HepG2 (cell line): ENCODE results near the gene CARMIL1. TPM values are rescaled to one million over a fixed set of nuclear protein-coding genes. Genes with fewer than 3 reads are reported as not detected.

Source experiments
- EED ChIP-seq: sonication (generic); formaldehyde crosslinking; IDR thresholded peaks from 2 replicates; pipeline ENCODE4 v1.5.0; 2020; ENCODE audit warnings: mild to moderate bottlenecking, missing genetic modification reagents
- ELF4 ChIP-seq: sonication (generic); formaldehyde crosslinking; IDR thresholded peaks from 2 replicates; pipeline ENCODE4 v1.5.0; 2020; ENCODE audit warnings: missing genetic modification reagents, mild to moderate bottlenecking, moderate library complexity, borderline replicate concordance
- FOXC1 ChIP-seq: sonication (generic); formaldehyde crosslinking; IDR thresholded peaks from 2 replicates; pipeline ENCODE4 v1.8.0; 2022; ENCODE audit warnings: mild to moderate bottlenecking, missing genetic modification reagents, borderline replicate concordance
- GTF2F1 ChIP-seq: fragments of 150-350 bp; IDR thresholded peaks from 2 replicates; pipeline ENCODE4 v1.6.1; 2014; ENCODE audit warnings: low read length
- HHEX ChIP-seq: IDR thresholded peaks from 2 replicates; pipeline ENCODE4 v1.6.1; 2016; ENCODE audit warnings: control low read depth
- KDM4B ChIP-seq: sonication (generic); formaldehyde crosslinking; IDR thresholded peaks from 2 replicates; pipeline ENCODE4 v1.4.0; 2020; ENCODE audit warnings: missing genetic modification reagents
- MBD4 ChIP-seq: IDR thresholded peaks from 2 replicates; pipeline ENCODE4 v1.6.1; 2012; ENCODE audit warnings: low read length, inconsistent platforms, borderline replicate concordance
- MIXL1 ChIP-seq: IDR thresholded peaks from 2 replicates; pipeline ENCODE4 v1.6.1; 2016
- NFYC ChIP-seq: IDR thresholded peaks from 2 replicates; pipeline ENCODE4 v1.6.1; 2016; ENCODE audit warnings: missing genetic modification reagents, missing compliant biosample characterization
- SMYD3 ChIP-seq: sonication (generic); formaldehyde crosslinking; IDR thresholded peaks from 2 replicates; pipeline ENCODE4 v1.8.1; 2023; ENCODE audit warnings: mild to moderate bottlenecking, missing genetic modification reagents
- SNAI1 ChIP-seq: sonication (generic); formaldehyde crosslinking; IDR thresholded peaks from 2 replicates; pipeline ENCODE4 v1.5.0; 2020; ENCODE audit warnings: mild to moderate bottlenecking, missing genetic modification reagents, borderline replicate concordance
- SP2 ChIP-seq: sonication (generic); formaldehyde crosslinking; IDR thresholded peaks from 2 replicates; pipeline ENCODE4 v1.5.1; 2020; ENCODE audit warnings: mild to moderate bottlenecking, missing genetic modification reagents
- ZNF225 ChIP-seq: sonication (generic); formaldehyde crosslinking; IDR thresholded peaks from 2 replicates; pipeline ENCODE4 v1.4.0; 2020; ENCODE audit warnings: mild to moderate bottlenecking, missing genetic modification reagents
- polyA plus RNA-seq, 8 experiments: library from polyadenylated mRNA; depleted of rRNA in 3 of 8; stranded (reverse) in 7 of 8; unstranded in 1 of 8; fragments of >200 nt; fragmentation: Illumina TruSeq in 4 of 8; extraction: Trizol in 4 of 8; gene quantifications; 2 replicates each; pipeline versions ENCODE4 v1.2.1 to v1.2.3, GENCODE V29; 2011 to 2016; ENCODE audit warnings: low read depth in 4 of 8, missing spikeins in 1 of 8, mixed read lengths in 1 of 8; ENCODE audit not compliant: insufficient read depth in 1 of 8
- total RNA-seq, 5 experiments: library from RNA; depleted of rRNA; stranded (reverse); fragments of >200 nt; fragmentation: Illumina TruSeq; extraction: Trizol; gene quantifications; 2 replicates each; pipeline ENCODE4 v1.2.3, GENCODE V29; 2016; ENCODE audit warnings: low read depth in 1 of 5
- TF ChIP-seq, protein P1 (sequence below), 2 experiments: sonication (generic) in 1 of 2; formaldehyde crosslinking in 1 of 2; IDR thresholded peaks; 2 replicates each; pipeline versions ENCODE4 v1.6.1 to v1.9.0; 2014 to 2022; ENCODE audit warnings: antibody characterized with exemption in 1 of 2, borderline replicate concordance in 1 of 2, inconsistent platforms in 1 of 2, low read depth in 1 of 2, missing genetic modification reagents in 1 of 2
- TF ChIP-seq, protein P2 (sequence below): sonication (generic); formaldehyde crosslinking; IDR thresholded peaks from 2 replicates; pipeline ENCODE4 v1.5.1; 2020; ENCODE audit warnings: missing genetic modification reagents, mild to moderate bottlenecking, borderline replicate concordance
- TF ChIP-seq, protein P3 (sequence below): sonication (generic); formaldehyde crosslinking; IDR thresholded peaks from 2 replicates; pipeline ENCODE4 v1.4.0; 2020; ENCODE audit warnings: mild to moderate bottlenecking, missing genetic modification reagents
- TF ChIP-seq, protein P4 (sequence below): sonication (generic); formaldehyde crosslinking; IDR thresholded peaks from 2 replicates; pipeline ENCODE4 v1.4.0; 2020; ENCODE audit warnings: missing genetic modification reagents

The CARMIL1 gene
- total and polyA plus RNA-seq, 2 of the 13 experiments (the other 11 are each of a cell fraction or from before 2014, with no cell fraction given): 1.8 to 2.6 TPM

DNA sequence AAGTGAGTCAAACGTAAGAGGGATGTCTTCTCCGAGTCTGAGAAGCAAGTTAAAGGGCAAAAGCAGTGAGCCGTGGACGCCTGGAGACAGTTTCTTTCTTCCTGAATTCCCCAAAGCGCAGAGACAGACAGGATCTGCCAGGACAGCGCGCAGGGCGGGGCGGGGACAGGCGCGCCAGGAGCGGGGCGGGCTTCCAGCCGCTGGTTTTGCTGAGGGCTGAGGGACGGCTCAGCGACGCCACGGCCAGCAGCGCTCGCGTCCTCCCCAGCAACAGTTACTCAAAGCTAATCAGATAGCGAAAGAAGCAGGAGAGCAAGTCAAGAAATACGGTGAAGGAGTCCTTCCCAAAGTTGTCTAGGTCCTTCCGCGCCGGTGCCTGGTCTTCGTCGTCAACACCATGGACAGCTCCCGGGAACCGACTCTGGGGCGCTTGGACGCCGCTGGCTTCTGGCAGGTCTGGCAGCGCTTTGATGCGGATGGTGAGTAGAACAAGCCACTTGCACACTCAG, 372.9 kb downstream of the CARMIL1 start, which contains the start of gene SCGN (continued):
- TF ChIP-seq, protein P1, sequence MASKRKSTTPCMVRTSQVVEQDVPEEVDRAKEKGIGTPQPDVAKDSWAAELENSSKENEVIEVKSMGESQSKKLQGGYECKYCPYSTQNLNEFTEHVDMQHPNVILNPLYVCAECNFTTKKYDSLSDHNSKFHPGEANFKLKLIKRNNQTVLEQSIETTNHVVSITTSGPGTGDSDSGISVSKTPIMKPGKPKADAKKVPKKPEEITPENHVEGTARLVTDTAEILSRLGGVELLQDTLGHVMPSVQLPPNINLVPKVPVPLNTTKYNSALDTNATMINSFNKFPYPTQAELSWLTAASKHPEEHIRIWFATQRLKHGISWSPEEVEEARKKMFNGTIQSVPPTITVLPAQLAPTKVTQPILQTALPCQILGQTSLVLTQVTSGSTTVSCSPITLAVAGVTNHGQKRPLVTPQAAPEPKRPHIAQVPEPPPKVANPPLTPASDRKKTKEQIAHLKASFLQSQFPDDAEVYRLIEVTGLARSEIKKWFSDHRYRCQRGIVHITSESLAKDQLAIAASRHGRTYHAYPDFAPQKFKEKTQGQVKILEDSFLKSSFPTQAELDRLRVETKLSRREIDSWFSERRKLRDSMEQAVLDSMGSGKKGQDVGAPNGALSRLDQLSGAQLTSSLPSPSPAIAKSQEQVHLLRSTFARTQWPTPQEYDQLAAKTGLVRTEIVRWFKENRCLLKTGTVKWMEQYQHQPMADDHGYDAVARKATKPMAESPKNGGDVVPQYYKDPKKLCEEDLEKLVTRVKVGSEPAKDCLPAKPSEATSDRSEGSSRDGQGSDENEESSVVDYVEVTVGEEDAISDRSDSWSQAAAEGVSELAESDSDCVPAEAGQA (IDR thresholded peaks at IDR 0.05; ENCODE audit: low read depth): no peak
- TF ChIP-seq, protein P1 (CRISPR knock-in tag; IDR thresholded peaks at IDR 0.05; ENCODE audit: borderline replicate concordance): peak; percentile 95
- TF ChIP-seq, protein P2, sequence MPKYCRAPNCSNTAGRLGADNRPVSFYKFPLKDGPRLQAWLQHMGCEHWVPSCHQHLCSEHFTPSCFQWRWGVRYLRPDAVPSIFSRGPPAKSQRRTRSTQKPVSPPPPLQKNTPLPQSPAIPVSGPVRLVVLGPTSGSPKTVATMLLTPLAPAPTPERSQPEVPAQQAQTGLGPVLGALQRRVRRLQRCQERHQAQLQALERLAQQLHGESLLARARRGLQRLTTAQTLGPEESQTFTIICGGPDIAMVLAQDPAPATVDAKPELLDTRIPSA: peak; percentile 46; the same call in 1 of the 2 replicates
- TF ChIP-seq, protein P3, sequence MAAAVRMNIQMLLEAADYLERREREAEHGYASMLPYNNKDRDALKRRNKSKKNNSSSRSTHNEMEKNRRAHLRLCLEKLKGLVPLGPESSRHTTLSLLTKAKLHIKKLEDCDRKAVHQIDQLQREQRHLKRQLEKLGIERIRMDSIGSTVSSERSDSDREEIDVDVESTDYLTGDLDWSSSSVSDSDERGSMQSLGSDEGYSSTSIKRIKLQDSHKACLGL (CRISPR knock-in tag): peak; percentile 81
- TF ChIP-seq, protein P4, sequence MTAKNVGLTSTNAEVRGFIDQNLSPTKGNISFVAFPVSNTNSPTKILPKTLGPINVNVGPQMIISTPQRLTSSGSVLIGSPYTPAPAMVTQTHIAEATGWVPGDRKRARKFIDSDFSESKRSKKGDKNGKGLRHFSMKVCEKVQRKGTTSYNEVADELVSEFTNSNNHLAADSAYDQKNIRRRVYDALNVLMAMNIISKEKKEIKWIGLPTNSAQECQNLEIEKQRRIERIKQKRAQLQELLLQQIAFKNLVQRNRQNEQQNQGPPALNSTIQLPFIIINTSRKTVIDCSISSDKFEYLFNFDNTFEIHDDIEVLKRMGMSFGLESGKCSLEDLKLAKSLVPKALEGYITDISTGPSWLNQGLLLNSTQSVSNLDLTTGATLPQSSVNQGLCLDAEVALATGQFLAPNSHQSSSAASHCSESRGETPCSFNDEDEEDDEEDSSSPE (CRISPR knock-in tag): 0 out of 2 replicates have a peak, but pooled peaks have one; percentile 50
- TF ChIP-seq NFYC (CRISPR knock-in tag) (0 out of 2 replicates have a peak, but pooled peaks have one; percentile 22), MBD4 (no peak), ZNF225 (CRISPR knock-in tag) (peak; percentile 98; the same call in 1 of the 2 replicates), GTF2F1 (no peak), EED (CRISPR knock-in tag) (peak; percentile 95; the same call in 1 of the 2 replicates), FOXC1 (CRISPR knock-in tag) (peak; percentile 97), SMYD3 (CRISPR knock-in tag) (peak; percentile 81; the same call in 1 of the 2 replicates), SP2 (peak; percentile 60), ELF4 (CRISPR knock-in tag) (peak; percentile 76; the same call in 1 of the 2 replicates), HHEX (no peak), KDM4B (CRISPR knock-in tag) (peak; percentile 91), SNAI1 (peak; percentile 92), MIXL1 (peak; percentile 94)
